DMS153 treated with DMSO at 0.1 percent for 48 hours (cell line): ENCODE measurements around the gene SRRM5.
"Not testable (repeated sequence)": the region's sequence is repeated elsewhere in the genome, so short reads cannot be mapped to it uniquely, and the experiment has no call there.

Source experiments
- DNase-seq: peaks from one replicate; lab custom pipeline; 2025; ENCODE audit not compliant: unreplicated experiment; lab: John Stamatoyannopoulos, UW

Gene SRRM5

GRCh38 chr19:43638214-43638994 lies 26.5 kb downstream of the SRRM5 start:
- no peak for DNase-seq

- no peak for DNase-seq
Measured at GRCh38 chr19:43638995-43639518, 27.2 kb downstream of the SRRM5 start.

DNA sequence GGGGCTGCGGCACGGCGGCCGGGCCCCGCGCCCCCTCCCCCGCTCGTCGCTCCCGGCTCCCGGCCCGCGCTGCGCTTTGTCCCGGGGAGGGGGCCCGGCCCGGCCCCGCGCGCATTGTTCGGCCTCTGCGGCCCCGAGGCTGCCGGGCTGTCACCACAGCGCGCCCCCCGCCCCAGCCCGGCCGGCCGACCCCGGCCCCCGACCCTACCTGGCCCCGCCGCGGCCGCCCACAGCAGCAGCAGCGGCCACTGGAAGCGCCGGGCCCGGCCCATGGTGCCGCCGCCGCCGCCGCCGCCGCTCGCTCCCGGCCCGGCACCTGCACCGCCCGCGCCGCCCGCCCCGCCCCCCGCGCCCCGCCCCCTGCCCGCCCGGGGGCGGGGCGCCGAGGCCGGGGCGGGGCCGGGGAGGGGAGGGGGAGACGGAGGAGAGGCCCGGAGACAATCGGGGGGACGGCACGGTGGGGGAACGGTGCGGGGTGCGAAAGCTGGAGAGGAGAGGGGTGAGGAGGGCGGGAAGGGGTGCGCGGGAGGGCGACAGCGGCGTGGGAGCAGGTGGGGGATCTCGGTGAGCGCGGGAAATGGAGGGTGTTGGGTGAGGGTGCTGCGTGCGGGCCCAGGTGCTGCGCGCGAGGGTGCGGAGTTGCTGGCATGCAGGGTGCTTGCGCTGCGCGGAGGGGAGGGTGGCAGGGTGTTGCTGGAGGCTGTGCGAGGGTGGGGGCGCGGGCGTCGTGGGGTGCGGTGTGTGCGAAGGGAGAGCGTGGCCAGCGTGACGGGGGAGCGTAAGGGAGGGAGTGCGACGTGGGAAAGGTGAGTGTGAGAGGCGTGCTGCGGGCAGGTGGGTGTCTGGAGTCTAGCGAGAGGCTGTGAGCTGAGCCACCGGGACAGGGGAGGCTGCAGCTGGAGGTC lies 27.9 kb downstream of the SRRM5 start, which contains the start of gene CADM4:
Gene CADM4 (minus strand): TSS at position 332 of the 905 bp plus-strand sequence. CDS start 60 bp downstream, at position 272.
- DNase-seq: no peak

DNA sequence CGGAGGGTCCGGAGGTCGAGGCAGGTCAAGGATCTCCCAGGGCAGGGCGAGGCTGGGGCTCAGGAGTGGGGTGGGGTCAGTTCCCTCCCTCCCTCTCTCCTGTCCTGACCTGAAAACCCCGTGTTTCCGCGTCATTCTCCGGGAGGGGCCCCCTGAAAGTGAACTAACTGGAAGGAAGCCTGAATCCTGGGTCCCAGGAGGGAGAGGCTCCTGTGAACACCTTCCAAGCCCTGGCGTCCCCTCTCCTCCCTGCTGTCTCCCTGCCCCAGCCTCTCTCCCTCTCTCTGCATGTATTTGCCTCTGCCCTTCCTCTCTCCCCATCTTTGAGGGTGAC lies 28.5 kb downstream of the SRRM5 start:
- no peak for DNase-seq

DNA sequence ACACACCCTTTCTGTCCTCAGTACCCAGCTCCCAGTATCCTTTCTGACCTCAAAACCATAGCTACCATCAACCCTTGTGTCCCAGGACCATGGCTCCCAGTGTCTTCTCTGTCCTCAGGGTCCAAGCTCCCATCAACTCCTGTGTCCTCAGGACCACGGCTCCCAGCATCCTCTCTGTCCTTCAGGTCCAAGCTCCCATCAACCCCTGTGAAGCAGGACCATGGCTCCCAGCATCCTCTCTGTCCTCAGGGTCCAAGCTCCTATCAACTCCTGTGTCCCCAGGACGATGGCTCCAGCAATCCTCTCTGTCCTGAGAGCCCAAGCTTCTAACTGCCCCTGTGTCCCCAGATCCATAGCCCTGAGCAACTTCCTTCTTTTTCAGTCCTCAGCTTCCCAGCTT lies 29.4 kb downstream of the SRRM5 start:
- no peak for DNase-seq

GRCh38 chr19:43642531-43642930 lies 30.6 kb downstream of the SRRM5 start:
- DNase-seq: no peak

DNA sequence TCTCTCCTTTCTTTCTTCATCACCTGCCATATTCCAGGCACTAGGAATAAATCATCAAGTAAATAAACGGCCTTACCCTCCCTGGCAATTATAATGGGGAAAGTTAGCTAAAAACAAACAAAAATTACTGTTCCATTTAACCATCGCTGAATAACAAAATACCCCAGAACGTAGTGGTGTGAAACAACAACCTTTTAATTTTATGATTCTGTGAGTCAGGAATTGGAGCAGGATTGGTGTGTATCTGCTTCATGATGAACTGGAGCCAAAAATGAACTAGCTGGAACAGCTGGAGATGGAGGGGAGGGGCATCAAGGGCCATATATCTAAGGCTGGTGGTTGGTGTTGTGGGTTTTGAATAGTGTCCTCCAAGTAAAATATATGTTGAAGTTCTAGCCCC lies 31.4 kb downstream of the SRRM5 start:
- DNase-seq: no peak

- DNase-seq: no peak
Measured at GRCh38 chr19:43644181-43644580, 32.3 kb downstream of the SRRM5 start.

DNA sequence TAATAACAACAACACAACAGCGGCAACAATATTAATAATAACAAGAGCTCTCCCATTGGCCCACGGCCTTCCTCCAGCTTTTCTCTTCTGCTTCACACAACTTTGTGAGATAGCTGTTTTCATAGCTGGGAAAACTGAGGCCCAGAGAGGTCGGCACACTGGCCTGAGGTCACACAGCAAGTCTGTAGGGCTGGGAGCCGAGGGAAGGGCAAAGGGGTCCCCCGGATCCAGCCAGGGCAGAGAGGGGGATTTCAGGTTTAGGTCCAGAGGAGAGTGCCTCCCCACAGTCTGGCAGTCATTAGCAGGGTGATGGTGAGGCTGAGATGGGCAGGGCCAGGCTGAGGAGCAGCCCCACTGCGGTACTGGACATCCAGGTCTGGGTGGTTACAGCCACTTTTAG lies 36.7 kb downstream of the SRRM5 start:
- no peak for DNase-seq

DNA sequence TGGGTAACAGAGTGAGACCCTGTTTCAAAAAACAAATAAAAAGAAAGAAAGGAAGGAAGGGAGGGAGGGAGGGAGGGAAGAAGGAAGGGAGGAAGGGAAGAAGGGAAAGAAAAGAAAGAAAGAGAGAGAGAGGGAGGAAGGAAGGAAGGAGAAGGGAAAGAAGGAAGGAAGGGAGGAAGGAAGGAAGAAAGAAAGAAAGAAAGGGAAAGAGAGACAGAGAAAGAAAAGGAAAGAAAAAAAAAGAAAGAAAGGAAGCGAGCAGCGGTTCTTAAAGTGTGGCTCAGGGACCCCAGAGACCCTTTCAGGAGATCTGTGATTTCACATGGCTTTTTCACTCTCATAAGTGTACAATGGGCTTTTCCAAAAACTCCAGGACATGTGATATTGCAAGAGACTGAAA lies 37.6 kb downstream of the SRRM5 start:
- no peak for DNase-seq

- DNase-seq: not testable (repeated sequence)
Measured at GRCh38 chr19:43650276-43650675, 38.4 kb downstream of the SRRM5 start.

- DNase-seq: peak; percentile 30
Measured at GRCh38 chr19:43651758-43652545, 40.1 kb downstream of the SRRM5 start.

- DNase-seq: no peak
Measured at GRCh38 chr19:43652546-43652874, 40.6 kb downstream of the SRRM5 start.

DNA sequence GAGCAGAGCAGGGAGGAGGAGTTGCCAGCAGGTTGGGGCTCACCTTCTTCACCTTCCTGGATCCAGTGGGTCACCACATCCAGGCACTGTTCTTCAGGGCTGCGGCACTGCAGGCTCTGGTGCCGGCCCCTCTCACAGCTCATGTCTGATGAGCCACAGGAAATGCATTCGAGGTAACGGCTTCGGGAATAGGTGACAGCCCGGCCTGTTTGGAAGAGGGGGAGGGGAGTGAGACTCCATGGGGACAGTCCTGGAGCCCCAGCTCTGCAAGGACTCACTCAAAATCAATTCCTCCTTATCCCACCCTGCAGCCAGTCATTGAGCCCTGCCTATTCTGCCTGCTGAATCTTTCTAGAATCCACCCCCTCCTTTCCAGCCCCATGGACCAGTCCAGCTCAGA lies 44.5 kb downstream of the SRRM5 start:
- no peak for DNase-seq

- DNase-seq: no peak
Measured at GRCh38 chr19:43658001-43658400, 46.1 kb downstream of the SRRM5 start.

DNA sequence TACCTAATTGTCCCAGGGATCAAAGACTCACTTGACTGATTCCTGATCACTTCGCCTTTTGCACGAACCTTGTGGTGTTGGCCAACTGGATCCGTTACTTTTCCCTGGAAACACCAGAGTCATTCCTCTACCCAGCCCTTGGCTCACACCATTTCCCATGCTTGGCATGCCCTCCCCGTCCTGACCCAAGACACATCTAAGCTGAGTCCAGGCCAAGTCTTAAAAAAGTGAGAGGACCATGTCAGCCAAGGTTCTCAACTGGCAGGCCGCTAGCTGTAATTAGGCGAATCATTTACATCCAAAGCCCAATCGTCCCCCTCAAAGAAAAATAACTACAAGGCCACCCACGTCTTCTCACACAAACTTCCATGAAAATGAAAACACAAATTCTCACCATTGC lies 46.6 kb downstream of the SRRM5 start:
- no peak for DNase-seq

DNA sequence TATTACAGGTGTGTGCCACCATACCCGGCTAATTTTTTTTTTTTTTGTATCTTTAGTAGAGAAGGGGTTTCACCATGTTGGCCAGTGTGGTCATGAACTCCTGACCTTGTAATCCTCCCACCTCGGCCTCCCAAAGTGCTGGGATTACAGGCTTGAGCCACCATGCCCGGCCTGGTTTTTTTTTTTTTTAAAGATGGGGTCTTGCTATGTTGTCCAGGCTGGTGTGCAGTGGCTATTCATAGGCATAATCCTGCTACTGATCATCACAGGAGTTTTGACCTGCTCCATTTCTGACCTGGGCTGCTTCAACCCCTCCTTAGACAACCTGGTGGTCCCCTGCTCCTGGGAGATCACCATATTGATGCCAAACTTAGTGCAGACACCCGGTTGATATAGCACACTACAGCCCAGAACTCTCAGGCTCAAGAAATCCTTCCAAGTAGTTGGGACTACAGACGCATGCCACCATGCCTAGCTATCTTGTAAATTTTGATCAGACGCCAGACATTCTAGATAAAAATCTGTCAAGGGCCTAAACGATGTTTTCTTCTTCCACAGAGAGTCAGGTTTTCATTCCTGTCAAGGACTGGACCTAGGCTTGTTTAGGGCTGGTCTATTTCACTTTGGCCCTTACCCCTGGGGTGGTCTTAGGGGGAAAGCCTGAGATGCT lies 48.5 kb downstream of the SRRM5 start:
- no peak for DNase-seq

DNA sequence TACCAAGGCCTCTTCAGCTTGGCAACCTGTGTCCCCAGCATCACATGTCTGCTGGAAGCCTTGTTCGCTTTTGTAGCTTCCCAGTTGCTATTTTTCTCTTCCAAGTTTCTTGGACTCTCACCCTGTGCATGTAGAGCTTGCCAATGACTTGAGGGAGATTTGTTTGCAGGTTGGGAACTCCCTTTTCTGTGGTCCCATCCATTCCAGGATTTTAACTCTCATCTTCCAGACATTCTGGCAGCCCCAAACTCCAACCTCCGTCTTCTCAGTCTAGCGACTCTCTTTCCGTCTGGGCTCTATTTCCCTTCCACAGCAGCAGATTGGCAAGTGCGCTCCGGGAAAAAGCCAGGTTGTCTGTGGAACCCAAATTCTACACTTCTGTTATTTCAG lies 49.1 kb downstream of the SRRM5 start:
- no peak for DNase-seq

GRCh38 chr19:43662487-43662886 lies 50.6 kb downstream of the SRRM5 start:
- no peak for DNase-seq

- no peak for DNase-seq
Measured at GRCh38 chr19:43664018-43664417, 52.1 kb downstream of the SRRM5 start.
